ENCODE results near the gene ABLIM2.

ABLIM2 gene

DNA sequence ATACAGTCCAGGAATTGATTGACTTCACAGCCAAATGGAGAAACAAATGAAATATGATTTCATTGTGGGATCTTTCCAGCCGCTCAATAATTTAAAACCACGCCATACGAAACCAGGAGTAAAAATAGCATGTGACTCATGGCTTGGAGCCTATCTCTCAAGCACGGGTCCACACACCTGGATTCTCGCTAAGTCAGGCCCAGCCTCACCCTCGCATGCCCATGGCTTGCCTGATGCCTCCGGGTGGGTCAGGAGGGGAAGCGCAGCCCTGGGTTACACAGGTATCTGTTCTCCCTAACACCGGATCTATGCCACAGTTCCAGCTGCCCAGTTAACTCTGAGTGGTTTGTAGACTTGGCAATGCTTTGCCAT, 5.6 kb upstream of the ABLIM2 start:
- TF ChIP-seq ZFP30 (CRISPR knock-in tag; IDR thresholded peaks at IDR 0.05): no peak
- no peak for ATAC-seq

- TF ChIP-seq RARB (CRISPR knock-in tag; IDR thresholded peaks at IDR 0.05) (no peak), CSDC2 (CRISPR knock-in tag; IDR thresholded peaks at IDR 0.05) (no peak)
- no peak for ATAC-seq
These were observed 5.0 kb upstream of the ABLIM2 start for GRCh38 chr4:8163436-8164193.

GRCh38 chr4:8163026-8163425, 4.4 kb upstream of the ABLIM2 start:
- TF ChIP-seq TSHZ2 (CRISPR knock-in tag; IDR thresholded peaks at IDR 0.05): no peak
- no peak for TF ChIP-seq CSDC2 (CRISPR knock-in tag; IDR thresholded peaks at IDR 0.05)
- no peak for TF ChIP-seq RARB (CRISPR knock-in tag; IDR thresholded peaks at IDR 0.05)
- TF ChIP-seq CSRNP3 (CRISPR knock-in tag; IDR thresholded peaks at IDR 0.05): no peak
- TF ChIP-seq POU6F1 (CRISPR knock-in tag; IDR thresholded peaks at IDR 0.05; ENCODE audit: borderline replicate concordance, low read depth): no peak
- TF ChIP-seq, protein P1, sequence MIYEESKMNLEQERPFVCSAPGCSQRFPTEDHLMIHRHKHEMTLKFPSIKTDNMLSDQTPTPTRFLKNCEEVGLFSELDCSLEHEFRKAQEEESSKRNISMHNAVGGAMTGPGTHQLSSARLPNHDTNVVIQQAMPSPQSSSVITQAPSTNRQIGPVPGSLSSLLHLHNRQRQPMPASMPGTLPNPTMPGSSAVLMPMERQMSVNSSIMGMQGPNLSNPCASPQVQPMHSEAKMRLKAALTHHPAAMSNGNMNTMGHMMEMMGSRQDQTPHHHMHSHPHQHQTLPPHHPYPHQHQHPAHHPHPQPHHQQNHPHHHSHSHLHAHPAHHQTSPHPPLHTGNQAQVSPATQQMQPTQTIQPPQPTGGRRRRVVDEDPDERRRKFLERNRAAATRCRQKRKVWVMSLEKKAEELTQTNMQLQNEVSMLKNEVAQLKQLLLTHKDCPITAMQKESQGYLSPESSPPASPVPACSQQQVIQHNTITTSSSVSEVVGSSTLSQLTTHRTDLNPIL (CRISPR knock-in tag; IDR thresholded peaks at IDR 0.05; ENCODE audit: low read depth): no peak
- TF ChIP-seq ZNF70 (CRISPR knock-in tag; IDR thresholded peaks at IDR 0.05): no peak
- TF ChIP-seq TOX (CRISPR knock-in tag; IDR thresholded peaks at IDR 0.05; ENCODE audit: borderline replicate concordance): no peak
- no peak for TF ChIP-seq ZFP3 (CRISPR knock-in tag; IDR thresholded peaks at IDR 0.05)
- TF ChIP-seq ARNTL (CRISPR knock-in tag; IDR thresholded peaks at IDR 0.05; ENCODE audit: borderline replicate concordance, low read depth): no peak
- no peak for TF ChIP-seq ISL1 (CRISPR knock-in tag; IDR thresholded peaks at IDR 0.05)
- no peak for TF ChIP-seq GLIS3 (CRISPR knock-in tag; IDR thresholded peaks at IDR 0.05)
- no peak for TF ChIP-seq ZNF565 (CRISPR knock-in tag; conservative IDR thresholded peaks at IDR 0.05; ENCODE audit: low read depth)
- no peak for TF ChIP-seq BACH2 (CRISPR knock-in tag; IDR thresholded peaks at IDR 0.05; ENCODE audit: borderline replicate concordance)
- no peak for TF ChIP-seq PPARA (CRISPR knock-in tag; IDR thresholded peaks at IDR 0.05; ENCODE audit: borderline replicate concordance)
- no peak for TF ChIP-seq TCF4 (CRISPR knock-in tag; IDR thresholded peaks at IDR 0.05; ENCODE audit: borderline replicate concordance)
- TF ChIP-seq ESRRG (CRISPR knock-in tag; IDR thresholded peaks at IDR 0.05): no peak
- no peak for ATAC-seq

DNA sequence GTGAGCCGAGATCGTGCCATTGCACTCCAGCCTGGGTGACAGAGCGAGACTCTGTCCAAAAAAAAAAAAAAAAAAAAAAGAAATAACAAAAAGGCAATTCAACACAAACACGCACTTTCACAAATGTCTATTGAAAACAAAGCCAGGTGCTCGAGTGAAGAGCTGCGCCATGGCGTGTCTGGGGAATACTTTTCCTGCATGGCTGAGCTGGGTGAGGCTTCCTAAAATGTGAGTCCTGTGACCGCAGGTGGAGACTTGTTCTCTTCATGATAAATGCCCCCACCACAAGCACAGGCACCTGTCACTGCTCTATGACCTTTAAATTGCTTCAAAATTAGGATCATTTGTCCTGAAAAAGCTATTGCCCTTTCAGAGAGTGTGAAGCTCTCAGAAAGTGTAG, 4.0 kb upstream of the ABLIM2 start:
- no peak for ATAC-seq
- TF ChIP-seq ISL1 (CRISPR knock-in tag; IDR thresholded peaks at IDR 0.05): no peak
- no peak for TF ChIP-seq ESRRG (CRISPR knock-in tag; IDR thresholded peaks at IDR 0.05)
- TF ChIP-seq TCF4 (CRISPR knock-in tag; IDR thresholded peaks at IDR 0.05; ENCODE audit: borderline replicate concordance): no peak
- TF ChIP-seq POU6F1 (CRISPR knock-in tag; IDR thresholded peaks at IDR 0.05; ENCODE audit: borderline replicate concordance, low read depth): no peak
- no peak for TF ChIP-seq ZNF70 (CRISPR knock-in tag; IDR thresholded peaks at IDR 0.05)
- TF ChIP-seq ZFP3 (CRISPR knock-in tag; IDR thresholded peaks at IDR 0.05): no peak
- no peak for TF ChIP-seq RARB (CRISPR knock-in tag; IDR thresholded peaks at IDR 0.05)
- TF ChIP-seq ZC3H10 (CRISPR knock-in tag; IDR thresholded peaks at IDR 0.05): no peak
- TF ChIP-seq, protein P1 (CRISPR knock-in tag; IDR thresholded peaks at IDR 0.05; ENCODE audit: low read depth): no peak
- TF ChIP-seq OSR1 (CRISPR knock-in tag; IDR thresholded peaks at IDR 0.05): no peak
- no peak for TF ChIP-seq ZNF565 (CRISPR knock-in tag; conservative IDR thresholded peaks at IDR 0.05; ENCODE audit: low read depth)
- no peak for TF ChIP-seq PPARA (CRISPR knock-in tag; IDR thresholded peaks at IDR 0.05; ENCODE audit: borderline replicate concordance)
- TF ChIP-seq TSHZ2 (CRISPR knock-in tag; IDR thresholded peaks at IDR 0.05): no peak
- no peak for TF ChIP-seq GLIS3 (CRISPR knock-in tag; IDR thresholded peaks at IDR 0.05)

All from SK-N-SH treated with all-trans-retinoic acid at 6 μM for 48 hours (cell line).